ENCODE data around the gene UCK1.

GRCh38 chr9:131476777-131477345 lies 54.2 kb downstream of the UCK1 start:
- TF ChIP-seq CTCF (IDR thresholded peaks at IDR 0.05): no peak
- TF ChIP-seq POLR2A (IDR thresholded peaks at IDR 0.05): no peak

Measured in lower leg skin (tissue), 3 donors.